HL-60 (cell line): ENCODE data around the gene DNM3.

Source experiments
- DNase-seq, 2 experiments: peaks; one replicate each; pipeline ENCODE4 v3.0.0-alpha.2; 2010 to 2020; ENCODE audit warnings: low read depth in 1 of 2, low spot score in 1 of 2
- H3K27ac ChIP-seq: fragments of 250-450 bp; sonication (Bioruptor Pico); replicated peaks from 2 replicates; pipeline ENCODE4 v1.5.1; 2020; ENCODE audit warnings: mild to moderate bottlenecking, moderate library complexity
- H3K27me3 ChIP-seq: fragments of 250-450 bp; sonication (Bioruptor Pico); 2 replicates; pipeline ENCODE4 v1.5.1; 2021; ENCODE audit warnings: mild to moderate bottlenecking, moderate library complexity; ENCODE audit not compliant: insufficient read depth, poor library complexity, severe bottlenecking
- H3K4me3 ChIP-seq: replicated peaks from 2 replicates; pipeline ENCODE4 v1.5.1; 2011; ENCODE audit warnings: mild to moderate bottlenecking, control low read depth, low read length; ENCODE audit not compliant: insufficient read depth
- CTCF ChIP-seq: IDR thresholded peaks from one replicate; pipeline ENCODE4 v1.5.1; 2011; ENCODE audit warnings: low read length, control low read depth, inconsistent platforms; ENCODE audit not compliant: insufficient read depth
- GABPA ChIP-seq: IDR thresholded peaks from 2 replicates; pipeline ENCODE4 v1.6.1; 2012; ENCODE audit warnings: low read depth
- POLR2AphosphoS5 ChIP-seq: IDR thresholded peaks from 2 replicates; pipeline ENCODE4 v1.6.1; 2012; ENCODE audit warnings: low read depth
- REST ChIP-seq: IDR thresholded peaks from 2 replicates; pipeline ENCODE4 v1.6.1; 2012; ENCODE audit warnings: low read depth; ENCODE audit not compliant: insufficient replicate concordance
- SPI1 ChIP-seq: IDR thresholded peaks from 2 replicates; pipeline ENCODE4 v1.6.1; 2012; ENCODE audit warnings: low read depth, mild to moderate bottlenecking, borderline replicate concordance

Gene DNM3

GRCh38 chr1:172408958-172409357 lies 567.7 kb downstream of the DNM3 start:
- TF ChIP-seq POLR2AphosphoS5: no peak
- no peak for TF ChIP-seq CTCF
- TF ChIP-seq GABPA: no peak
- TF ChIP-seq REST: no peak
- TF ChIP-seq SPI1: no peak
- DNase-seq: no peak
- no peak overlapping the region for H3K27ac ChIP-seq
- no peaks in the 10 kb centered on the region for H3K27me3 ChIP-seq
- H3K4me3 ChIP-seq: no peak overlapping the region

- TF ChIP-seq CTCF (no peak), GABPA (no peak), SPI1 (no peak), POLR2AphosphoS5 (no peak), REST (no peak)
- DNase-seq: no peak
- Histone ChIP-seq H3K4me3 (no peak overlapping the region), H3K27me3 (no peaks in the 10 kb centered on the region), H3K27ac (no peak overlapping the region)
Measured at GRCh38 chr1:172410027-172410426, 568.7 kb downstream of the DNM3 start.

GRCh38 chr1:172411791-172412338 lies 570.6 kb downstream of the DNM3 start:
- H3K27ac ChIP-seq: no peak overlapping the region
- no peaks in the 10 kb centered on the region for H3K27me3 ChIP-seq
- TF ChIP-seq GABPA: no peak
- TF ChIP-seq SPI1: no peak
- no peak for TF ChIP-seq REST
- no peak for TF ChIP-seq CTCF
- no peak for TF ChIP-seq POLR2AphosphoS5
- no peak for DNase-seq
- no peak overlapping the region for H3K4me3 ChIP-seq
